NCI-H510A (cell line): ENCODE results near the gene AK8.
A peak's percentile ranks its signal among the peaks of the same experiment; 100 is the strongest.

Experiments
- DNase-seq: peaks from one replicate; lab custom pipeline; 2025; lab: John Stamatoyannopoulos, UW

AK8 gene

DNA sequence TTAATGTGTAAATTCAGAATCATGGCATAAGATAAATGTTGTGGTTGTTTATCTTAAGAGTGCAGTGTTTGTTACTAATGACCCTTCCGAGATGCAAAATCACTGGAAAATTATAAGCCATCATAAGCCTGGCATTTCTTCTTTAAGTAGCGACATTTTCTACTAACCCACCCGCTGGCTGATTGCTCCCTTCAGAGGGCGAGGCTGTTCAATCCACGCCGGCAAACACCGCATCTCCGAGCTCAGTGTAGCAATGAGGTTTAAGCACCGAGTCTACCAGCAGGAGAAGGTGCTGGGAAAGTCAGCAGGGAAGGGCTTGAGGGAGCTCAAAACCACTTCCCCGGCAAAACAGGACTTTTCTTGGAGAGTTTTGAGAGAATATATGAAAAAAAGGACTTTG is 52.7 kb downstream of the AK8 start:
- no peak for DNase-seq

DNA sequence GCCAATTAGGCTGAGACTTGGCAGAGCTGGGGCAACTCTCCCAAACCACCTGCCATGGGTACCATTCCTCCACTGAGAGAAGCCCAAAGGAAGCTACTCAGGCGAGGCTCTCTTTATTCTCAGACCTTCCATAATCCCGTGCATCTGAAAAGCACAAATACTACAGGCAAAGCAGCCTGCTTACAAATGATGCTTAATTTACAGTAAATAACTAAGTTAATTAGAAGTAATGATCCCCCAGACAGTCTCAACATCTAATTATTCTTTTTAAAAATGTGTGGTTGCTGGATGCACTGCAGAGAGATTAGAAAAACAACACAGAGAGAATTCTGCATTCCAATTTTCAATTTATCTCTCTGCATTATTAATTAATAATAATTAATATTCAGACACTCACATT is 53.1 kb downstream of the AK8 start:
- no peak for DNase-seq

DNA sequence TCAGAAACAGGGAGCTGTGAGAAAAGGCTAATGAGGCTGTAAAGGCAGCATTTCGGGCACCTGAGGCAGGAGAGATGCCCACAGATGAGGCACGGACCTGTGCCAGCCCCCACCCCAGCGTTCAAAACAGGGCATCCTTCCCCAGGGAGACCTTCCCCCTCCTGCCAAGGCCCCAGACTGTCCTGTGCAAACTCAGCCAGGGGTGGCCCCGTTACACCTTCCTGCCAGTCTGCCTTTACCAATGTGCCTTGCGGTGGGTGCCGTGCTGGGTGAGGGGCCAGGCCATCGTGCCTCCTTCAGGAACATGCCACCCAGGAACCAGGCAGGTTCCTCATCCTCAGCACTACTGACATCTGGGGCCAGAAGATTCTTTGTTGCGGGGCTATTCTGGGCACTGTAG is 53.9 kb downstream of the AK8 start:
- DNase-seq = no peak

DNA sequence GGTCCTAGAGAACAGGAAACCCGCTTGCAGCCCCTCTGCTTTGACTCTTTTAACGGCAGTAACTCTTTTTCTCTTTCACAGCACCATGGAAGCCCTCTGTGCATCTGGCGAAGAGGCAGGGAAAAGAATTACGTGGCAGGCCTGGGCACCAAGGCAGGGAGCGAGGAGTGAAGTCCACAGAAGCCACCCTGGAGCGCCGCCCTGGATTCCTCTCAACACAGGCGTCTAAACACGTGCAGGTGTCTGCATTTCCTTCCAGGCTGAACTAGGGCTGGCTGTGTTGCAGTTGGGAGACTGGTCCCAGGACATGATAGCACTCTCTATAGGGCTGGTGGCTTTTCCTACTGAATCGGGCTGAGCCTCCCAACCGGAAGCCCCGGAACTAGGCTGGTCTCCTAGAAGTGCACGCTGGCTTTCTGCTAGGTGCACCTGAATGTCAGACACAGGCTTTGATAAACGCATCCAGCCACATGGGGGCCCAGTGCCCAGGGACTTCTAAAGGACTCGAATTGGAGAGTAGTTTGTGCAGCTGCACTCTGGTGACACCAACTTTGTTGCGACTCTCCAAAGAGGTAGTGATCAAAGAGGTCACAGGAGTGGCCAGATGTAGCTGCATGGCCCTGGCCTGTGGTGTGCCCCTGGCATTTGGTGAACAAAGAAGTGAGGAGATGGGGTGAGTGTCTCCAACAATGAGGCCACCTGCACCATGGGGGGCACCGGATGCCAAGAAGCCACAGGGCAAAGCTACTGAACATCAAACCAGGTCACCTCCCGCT is 54.5 kb downstream of the AK8 start:
- DNase-seq = no peak

DNA sequence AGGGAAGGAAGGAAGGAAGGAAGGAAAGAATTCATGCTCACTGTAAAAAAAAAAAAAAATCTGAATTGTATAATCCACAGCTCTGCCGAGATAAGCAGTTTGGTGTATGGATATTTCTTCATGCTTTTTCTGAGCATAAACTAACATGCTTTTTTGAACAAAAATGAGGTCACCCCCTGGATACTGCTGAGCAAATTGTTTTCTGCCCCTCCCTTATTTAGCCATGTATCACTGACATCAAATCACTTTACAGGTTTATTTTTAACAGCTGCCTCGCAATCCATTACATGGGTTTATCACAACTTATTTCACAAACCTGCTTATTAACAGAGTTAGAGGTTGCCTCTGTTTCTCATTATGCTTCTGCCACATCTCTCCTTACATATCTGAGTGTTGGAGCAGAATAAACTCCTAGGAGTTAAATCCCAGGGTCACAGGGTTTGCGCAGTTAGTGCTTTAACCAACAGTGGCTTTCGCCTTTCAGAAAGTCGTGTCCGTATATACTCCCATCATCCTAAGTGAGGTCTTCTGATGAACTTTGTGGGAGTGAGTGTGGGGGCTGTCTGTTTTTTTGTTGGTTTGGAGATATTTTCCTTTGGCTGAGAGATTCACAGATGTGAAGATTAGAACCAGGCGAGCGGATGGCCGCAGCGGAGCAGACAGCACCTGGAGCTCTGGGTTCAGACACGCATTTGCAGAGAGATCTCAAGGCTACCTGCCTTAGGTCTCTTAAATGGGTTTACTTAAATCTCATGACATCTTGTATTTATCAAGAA is 57.7 kb downstream of the AK8 start:
- no peak for DNase-seq

DNA sequence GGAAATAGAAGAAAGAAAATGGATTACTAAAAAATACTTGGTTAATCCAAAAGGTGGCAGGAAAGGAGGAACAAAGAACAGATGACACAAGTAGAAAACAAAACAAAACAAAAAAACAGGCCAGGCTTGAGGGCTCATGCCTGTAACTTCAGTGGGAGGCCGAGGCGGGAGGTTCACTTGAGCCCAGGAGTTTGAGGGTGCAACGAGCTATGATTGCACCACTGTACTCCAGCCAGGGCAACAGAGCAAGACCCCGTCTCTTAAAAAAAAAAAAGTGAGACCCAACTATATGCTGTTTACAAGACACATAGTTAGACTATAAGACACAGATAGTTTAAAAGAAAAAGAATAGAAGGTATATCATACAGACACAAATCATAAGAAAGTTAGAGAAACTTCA is 59.5 kb downstream of the AK8 start:
- no peak for DNase-seq

DNA sequence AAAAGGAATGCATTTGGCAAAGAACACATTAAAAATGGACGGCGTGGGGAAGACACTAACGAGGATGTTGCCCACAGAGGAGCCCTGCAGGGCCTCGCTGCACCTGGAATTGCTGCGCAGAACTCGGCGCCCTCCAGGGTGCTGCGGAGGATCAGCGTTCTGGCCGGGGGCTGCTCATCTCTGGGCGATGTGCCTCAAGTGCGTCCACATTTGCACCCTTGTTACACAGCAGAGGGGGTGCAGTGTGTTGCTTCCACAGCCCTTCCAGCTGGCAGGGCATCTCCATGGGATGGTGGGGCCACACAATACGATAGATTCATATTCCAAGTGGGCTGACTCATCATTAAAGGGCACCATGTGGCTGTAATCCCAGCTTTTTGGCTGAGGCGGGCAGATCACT is 63.1 kb downstream of the AK8 start:
- no peak for DNase-seq

DNA sequence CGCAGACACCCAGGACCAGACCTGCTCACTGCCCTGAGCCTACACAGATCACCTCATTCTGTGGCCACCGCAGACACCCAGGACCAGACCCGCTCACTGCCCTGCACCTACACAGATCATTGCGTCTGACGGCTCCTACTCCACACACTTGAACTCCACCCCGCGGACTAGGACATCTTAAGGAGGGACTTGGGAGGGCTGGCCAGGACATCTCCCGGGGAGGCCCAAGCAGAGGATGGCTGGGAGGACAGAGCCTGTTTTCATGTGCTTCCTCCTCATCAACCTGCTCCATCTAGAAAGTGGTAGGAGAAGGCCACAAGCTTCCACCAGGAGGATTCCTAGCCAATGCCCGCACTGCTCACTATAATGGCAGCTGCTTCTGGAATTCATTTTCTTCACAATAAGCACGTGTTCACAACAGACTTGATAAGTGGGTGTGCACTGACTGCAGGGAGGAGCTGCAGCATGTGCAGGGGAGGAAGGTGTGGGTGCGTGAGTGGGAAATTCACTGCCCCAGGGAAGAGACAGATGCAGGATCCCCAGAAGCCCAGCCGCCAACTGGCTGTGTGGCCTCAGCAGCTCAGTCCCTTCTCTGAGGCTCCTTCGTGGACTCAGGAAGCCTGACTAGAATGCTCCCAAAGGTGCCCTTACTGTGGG is 64.8 kb downstream of the AK8 start:
- DNase-seq = no peak

DNA sequence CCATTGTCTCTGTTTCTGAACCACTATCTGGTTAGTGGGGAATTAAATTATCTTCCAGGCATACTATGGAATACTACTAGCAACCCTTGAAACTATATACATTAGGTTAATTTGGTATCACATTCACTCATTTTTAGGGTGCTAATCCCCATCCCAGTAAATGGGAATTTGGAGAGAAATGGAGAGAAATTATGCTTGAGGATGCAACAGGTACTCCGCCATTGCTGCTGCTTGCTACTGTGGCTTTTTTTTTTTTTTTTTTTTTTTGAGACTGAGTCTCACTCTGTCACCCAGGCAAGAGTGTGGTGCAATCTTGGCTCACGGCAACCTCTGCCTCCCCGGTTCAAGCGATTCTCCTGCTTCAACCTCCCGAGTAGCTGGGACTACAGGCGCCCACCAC is 66.1 kb downstream of the AK8 start:
- DNase-seq = no peak

DNA sequence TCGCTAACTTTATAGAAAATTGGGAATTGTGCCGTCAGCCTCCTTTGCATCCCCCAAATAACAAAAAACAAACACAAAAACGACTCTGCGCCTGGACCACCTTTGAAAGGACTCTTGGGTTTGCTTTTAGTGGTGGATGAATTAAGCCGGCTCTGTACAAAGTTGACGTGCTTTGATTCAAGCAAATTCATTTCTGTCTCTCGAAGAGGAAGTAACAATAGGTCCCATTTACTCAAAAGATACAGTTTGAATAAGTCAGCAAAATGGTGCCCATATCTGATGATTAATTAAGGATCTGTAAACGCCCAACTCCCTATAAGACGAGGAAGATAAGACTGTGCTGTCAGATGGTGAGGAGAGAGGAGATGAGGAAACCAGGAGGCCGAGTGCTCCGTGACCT is 67.8 kb downstream of the AK8 start:
- DNase-seq = no peak

DNA sequence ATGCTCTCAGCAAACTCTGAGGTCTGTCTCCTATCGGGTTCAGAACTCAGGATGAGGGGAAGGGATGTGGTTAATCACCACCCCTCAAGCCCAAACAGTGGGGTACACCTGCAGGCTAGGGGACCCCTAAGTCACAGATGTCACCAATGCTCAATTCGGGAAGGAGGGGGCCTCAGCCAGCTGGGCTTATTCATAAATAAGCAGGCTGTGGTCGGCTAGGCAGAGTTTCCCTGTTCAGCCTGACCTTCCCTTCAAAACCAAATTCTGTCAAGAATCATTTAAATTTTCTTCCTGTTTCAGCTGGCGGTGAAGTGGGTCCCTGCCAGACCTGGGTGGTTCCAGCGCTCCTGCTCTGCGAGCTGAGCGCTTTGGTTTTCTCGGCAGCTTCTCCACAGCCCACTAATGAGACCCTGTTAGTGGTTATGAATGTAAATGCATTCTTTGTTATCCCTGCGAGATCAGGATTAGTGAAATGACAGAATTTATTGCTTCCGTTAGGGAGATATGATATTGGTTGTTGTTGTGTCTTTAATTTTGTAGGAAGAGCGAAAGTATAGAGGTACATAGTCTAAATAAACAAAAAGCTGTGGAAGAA is 68.3 kb downstream of the AK8 start:
- no peak for DNase-seq

DNA sequence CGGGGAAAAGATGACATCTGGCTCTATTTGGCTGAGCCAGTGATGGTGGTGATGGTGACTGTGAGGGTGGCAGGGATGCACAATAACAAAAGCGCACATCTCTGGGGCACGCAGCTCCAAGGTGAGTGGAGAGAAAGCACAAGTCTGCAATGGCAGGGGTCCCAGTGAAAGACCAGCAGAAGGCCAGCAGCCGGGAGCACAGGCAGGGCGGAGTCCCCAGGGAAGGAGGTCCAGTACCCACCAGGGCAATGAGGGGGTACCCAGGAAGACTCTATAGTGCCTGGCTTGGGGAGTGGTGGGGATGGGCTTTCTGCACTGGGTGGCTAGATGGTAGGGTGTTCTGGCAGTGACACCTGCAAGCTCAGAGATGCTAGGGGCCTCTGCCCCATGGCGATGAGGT is 69.4 kb downstream of the AK8 start:
- DNase-seq = no peak

DNA sequence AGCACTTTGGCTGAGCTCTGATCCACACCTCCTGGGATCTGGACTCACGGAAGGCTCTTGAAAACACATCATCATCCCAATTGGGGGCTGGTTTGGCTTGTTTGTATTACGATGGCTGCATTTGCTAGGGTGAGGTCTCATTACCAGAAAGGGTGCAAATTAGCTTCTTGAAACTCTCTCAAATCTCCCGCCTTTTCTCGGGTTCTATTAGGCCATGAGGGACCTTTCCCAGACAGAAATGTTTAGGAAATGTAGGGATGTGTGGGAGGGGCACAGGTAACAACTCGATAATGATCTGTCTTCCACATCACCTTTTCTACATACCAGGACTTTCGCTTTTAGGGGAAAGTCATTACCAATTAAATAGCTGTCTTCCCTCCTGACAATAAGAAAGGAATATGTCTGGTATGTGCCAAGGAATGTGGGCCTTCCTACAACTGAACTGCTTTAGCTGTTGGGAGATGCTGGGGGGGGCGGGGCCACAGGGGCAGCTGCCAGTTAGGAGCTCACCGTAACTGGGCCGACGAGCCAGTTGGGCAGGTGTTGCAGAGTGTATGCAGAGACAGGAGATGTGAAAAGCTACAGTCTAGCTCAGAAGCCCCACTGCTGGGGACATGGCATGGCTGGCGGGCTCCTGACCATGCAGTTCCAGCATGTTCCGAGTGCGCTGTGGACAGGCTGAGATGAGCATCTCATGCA is 71.2 kb downstream of the AK8 start:
- DNase-seq = peak; percentile 52

DNA sequence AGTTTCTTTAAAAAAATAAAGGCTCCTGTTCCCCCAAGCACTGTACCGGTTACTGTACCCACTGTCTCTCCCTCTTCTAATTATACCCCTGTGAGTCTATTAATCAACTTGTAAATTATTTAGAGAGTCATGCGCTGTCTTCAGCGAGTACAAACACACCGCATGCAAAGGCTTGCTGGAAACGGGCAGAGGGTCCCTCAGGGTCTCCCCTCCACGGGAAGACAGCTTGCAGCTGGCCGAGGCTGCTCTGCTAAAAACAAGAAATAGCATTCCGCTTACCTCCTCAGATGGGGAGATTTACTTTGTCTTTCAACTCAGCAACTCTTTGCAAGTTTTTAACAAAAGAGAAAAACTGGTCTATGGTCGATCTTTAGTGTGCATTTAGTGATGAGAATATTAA is 71.8 kb downstream of the AK8 start:
- no peak for DNase-seq

DNA sequence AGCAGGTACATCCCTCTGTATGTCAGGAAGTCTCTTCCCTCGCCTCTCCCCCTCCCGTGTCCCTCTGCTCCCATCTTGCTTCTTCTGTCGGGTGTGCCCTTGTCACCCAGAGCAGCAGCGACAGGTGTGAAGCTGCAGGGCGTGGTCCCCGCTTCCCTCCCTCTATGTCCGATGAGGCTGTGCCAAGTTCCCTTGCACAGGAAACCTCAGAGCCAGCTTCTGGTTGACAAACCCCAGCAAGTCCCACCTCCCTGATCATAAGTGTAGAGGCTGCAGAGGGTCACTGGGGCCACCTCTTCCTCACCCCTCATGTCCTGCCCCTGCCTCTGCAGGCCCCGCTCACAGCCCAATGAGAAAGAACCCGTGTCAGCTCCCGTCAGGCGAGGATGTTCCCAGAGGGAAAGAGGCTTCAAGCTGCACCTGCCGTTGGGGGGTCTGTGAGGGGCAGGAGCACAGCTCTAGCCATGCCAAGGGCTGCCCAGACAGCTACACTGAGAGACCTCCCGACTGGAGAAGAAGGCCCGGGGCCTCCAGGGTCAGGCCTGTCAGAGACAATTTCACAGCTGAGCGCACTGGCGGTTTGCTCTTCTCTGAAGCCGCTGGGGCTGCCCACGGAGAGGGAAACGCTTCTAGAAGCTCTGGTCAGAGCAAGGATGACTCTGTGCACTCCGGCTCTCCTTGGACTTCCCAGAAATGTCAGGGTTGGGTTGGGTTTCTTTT is 73.3 kb downstream of the AK8 start:
- DNase-seq = peak; percentile 13

DNA sequence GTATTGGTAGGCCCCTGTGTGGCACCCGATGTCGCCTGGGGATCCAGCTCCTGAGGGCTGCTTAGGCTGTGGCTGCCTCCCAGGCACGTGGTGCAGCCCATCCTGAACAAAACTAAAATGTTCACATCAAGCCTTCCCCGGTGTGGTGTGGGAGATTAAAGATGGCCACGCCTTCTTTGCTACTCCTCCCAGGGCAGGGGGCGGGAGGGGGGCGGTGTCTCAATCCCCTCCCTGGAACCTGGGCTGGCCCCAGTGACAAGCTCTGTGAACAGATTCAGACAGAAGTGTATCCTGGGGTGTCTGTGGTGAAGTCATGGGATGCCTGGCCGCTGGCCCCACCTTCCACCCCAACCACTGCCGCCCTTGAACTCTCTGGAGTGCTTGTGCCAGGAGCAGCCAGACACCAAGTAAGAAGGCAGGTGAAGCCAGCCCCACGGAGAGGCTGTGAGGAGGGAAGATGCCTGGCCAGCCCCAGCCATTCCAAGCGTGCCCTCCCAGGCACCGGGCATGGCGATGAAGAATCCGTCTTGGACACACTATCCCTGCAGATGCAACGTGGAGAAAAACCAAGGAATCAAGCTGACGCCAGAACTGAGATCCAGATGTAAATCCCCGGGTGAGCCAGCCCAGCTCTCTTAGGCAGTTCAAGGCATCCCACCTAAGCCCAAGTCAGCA is 75.8 kb downstream of the AK8 start:
- no peak for DNase-seq

DNA sequence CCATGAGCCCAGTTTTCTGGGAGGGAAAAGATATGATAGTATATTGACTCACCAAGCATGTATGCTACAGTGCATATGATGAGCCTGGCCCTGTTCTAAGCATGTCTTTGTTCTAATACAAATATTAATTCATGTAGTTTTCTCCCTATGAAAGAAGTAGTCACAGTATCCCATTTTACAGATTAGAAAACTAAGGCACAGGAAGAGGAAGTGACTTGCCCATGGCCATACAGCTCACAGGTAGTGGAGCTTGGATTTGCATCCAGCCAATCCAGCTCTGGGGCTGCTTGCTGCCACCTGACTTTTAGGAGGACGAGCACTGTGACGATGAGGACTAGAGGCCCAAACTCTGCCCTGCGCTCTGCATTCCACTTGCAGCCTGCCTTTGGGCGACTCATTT is 76.4 kb downstream of the AK8 start:
- DNase-seq = no peak

DNA sequence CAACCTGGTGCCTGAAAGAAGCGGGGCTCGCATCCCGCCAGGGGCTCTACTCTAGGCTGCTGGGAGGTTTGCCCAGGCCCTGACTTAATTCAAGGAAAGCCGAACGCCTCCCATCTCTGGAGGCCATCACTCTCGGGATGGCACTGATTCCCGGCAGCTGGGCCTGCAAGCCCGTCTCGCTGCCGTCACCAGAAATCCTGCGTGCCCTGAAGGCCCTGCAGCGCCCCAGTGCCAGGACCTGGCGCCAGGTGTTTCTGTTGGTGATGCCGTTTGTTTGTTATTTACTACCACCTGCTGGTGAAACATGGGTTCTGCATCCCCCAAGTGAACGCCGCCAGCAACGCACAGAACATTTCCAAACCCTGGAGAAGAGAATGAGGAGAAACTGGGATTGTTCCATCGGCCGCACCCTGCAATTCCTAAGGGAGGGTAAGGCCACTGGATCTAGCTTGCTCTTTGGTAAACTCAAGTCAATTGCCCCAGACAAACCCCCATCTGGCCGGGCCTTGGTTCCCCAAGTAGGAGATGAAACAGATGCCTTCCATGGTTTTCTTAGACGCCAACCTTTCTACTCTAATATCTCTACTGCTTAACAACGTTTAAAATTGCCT is 77.9 kb downstream of the AK8 start:
- peak; percentile 65 for DNase-seq

DNA sequence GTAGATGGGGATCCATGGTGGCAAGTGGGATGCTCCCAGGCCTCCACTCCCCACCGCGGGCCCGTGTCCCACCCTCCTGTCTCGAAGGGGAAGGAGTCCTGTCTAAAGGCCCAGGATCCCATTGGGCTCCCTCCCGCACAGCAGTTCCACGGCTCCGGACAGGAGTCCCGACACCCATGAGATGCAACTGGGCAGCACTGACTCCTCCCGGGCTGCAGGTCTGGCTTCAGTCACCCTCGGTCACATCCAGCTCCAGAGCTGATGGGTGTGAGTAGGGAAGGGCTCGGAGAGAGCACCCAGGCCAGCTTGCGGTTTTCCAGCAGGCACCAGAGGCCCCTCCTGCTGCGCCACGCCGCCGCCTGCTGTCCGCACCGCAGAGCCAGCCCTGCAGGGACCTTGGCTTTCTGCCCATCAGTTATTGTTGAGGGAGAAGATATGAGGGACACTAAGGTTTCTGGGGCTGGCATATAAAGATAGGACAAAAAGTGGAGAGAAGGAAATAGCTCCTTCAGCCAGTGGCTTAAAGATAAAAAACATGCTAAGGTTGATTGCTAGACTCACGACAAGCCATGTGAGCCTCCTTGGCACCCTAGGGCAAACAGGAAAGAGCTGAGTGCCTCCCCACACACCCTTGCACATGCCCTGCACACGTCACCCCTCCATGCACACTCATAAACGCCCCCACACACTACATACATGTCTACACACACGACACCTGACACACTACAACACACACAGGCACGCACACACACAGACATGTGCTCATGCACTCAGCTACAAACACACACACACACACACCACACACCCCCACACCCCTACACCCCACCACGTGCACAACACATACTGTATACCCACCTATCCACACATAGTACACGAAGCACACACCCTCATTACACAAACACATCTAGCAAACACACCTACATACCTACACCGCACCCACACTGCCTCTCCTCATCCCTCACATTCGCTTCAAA is 79.0 kb downstream of the AK8 start:
- peak; percentile 21 for DNase-seq
